ENCODE results near the gene ATP1A2.

DNA sequence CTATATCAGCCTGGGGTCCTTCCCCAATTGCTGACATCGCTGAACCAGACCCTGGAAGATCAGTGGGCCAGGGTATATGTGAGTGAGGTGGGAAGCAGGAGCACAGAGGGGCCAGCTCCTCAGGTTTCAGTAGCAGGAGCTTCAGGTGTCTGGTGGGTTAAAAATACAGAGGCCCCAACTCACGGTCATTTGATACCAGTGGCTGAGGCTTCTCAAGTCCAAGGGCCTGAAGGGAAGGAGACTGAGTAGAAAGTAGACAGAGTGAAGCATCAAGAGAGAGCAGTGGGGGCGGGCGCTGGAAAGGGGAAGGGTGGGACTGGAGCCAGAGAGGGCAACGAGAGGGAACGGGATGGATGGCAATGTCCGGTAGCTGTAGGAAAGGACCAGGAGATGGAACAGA is 72.8 kb downstream of the ATP1A2 start:
- TF ChIP-seq CTCF (IDR thresholded peaks at IDR 0.05) (no peak), TCF7L2 (IDR thresholded peaks at IDR 0.05; ENCODE audit: low read depth, low read length) (no peak), POLR2AphosphoS5 (IDR thresholded peaks at IDR 0.05; ENCODE audit: low read depth, low read length) (no peak)

All from Panc1 (cell line).